GM12865 (cell line): ENCODE data around the gene NBEA.

Experiments used
- DNase-seq: peaks from one replicate; pipeline ENCODE4 v3.0.0; 2010; ENCODE audit warnings: low read depth
- H3K4me3 ChIP-seq: 2 replicates; pipeline ENCODE4 v1.5.1; 2011; ENCODE audit warnings: mild to moderate bottlenecking, low read depth, low read length, control low read depth
- CTCF ChIP-seq: IDR thresholded peaks from 2 replicates; pipeline ENCODE4 v1.5.1; 2011; ENCODE audit warnings: low read length, control low read depth, low read depth, inconsistent platforms; ENCODE audit not compliant: insufficient read depth; ENCODE audit errors: missing control alignments

NBEA gene

DNA sequence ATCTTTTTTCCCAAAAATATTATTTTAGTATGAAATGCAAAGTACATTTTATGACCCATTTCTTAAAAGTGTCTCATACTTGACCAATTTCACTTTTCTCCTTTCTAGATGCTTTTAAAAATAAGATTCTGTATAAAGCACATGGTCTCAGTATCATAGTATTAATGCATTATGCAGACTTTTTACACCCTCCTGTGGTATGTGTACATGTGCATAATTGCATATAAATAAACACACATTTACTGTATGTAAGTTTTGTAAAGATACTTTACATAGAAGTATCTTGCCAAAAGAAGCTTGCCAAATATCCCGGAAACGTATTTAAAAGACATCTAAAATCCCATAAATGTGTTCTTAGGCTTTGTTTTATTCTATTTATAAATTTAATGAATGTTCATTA lies 619.5 kb downstream of the NBEA start:
- no peak for DNase-seq
- no peak for TF ChIP-seq CTCF
- no peak overlapping the region for H3K4me3 ChIP-seq

- no peak overlapping the region for H3K4me3 ChIP-seq
- no peak for TF ChIP-seq CTCF
- DNase-seq: no peak
These were observed 623.2 kb downstream of the NBEA start for GRCh38 chr13:35565273-35565672.

DNA sequence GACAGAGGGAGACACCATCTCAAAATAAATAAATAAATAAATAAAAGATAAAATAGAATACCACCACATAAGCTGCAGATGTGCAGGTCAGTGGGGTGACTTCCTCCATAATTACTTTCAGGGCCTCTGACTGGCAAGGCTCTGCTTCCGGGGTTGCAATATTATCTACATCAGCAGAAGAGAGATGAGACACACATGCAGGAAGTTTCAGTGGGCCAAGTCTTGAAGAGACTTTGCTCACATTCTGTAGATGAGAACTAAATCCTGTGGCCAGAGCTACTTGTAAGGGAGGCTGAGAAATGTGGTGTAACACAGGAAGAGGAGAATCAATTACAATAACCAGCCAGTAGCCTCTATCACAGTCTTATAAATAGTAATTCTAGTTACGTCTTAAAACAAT lies 624.3 kb downstream of the NBEA start:
- no peak for TF ChIP-seq CTCF
- no peak overlapping the region for H3K4me3 ChIP-seq
- peak; percentile 9 for DNase-seq

DNA sequence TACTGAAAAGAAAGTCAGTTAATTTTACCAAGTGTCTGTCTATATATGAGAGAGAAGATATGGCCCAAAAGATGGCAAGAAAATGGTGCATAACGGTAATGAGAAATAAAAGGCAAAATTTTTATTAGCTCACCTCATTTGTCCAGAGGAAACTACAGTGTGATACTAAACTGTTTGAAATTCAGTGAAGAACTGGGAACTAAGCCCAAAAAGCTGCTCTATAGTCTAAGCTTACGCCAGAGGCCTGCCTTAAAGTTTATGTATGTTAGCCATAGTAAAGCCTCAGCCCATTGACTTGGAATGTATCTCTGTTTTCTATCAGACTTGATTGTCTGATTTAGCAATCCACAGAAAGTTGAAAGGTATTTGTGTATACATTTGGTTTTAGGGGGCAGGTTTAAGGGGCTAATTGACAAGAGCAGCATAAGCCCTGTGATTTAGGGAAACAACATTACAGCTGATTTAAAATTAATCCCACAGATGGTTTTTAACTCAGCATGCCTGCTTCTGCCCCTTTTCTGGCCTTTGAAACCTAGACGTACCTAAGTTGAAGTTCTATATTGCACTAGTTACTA lies 625.4 kb downstream of the NBEA start:
- DNase-seq: no peak
- H3K4me3 ChIP-seq: no peak overlapping the region
- TF ChIP-seq CTCF: no peak

DNA sequence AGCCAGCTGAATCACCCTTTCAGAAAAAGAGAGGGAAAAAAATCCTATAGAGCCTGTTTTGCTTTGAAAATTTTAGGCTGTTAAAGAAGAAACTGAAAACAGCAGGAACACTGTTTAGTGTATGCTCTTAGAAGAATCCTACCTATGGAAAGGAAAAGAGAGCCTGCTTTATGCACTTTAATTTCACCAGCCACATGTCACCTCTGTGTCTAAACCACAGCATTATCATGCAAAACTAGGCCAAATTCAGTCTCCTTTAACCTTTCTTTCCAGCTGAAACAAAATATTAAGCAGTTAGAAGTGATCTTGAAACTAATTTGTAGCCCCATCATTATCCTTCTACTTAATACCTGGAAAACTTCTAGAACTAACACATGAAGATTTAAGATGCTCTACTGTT lies 631.6 kb downstream of the NBEA start:
- no peak for DNase-seq
- H3K4me3 ChIP-seq: no peak overlapping the region
- TF ChIP-seq CTCF: no peak

DNA sequence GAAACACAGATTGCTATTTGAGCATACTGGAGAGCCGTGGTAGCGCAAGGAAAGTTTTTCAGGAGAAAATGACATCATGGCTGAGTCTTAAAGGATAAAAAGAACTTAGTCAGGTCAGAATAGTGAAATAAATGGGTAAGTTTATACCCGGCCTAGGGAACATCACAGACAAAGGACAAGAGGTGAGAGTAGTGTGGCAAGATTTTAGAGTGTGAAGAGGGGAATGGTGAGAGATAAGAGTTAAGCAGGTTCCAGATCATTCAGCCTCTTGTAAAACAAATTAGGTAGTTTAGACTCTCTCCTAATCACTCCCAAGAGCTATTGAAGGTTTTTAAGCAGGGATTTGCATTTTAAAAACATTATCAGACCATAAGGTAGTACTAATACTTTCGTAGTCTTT lies 650.4 kb downstream of the NBEA start:
- H3K4me3 ChIP-seq: no peak overlapping the region
- TF ChIP-seq CTCF: no peak
- no peak for DNase-seq

DNA sequence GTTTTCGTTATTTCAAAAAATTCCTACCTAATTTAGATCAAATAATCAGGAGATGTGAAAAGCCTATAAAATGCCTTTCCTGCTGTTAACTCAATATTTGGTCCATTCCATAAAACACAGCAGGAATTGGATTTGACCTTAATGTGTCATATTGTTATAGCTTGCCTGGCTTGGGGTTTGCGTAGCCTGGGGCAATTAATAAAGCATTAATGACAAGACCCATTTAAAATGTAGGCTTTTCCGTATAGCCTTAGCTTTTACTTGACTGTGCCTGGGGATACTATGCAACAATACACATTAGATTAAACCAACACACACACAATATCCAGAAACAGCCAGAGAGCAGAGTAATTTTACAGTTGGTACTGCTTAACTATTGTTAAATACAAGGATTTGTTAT lies 651.6 kb downstream of the NBEA start:
- no peak for TF ChIP-seq CTCF
- no peak overlapping the region for H3K4me3 ChIP-seq
- no peak for DNase-seq
